HT-29 (cell line): ENCODE data around the gene HCN3. TPM values are rescaled to one million over a fixed set of nuclear protein-coding genes. Genes with fewer than 3 reads are reported as not detected.
"Not testable (repeated sequence)": the region's sequence is repeated elsewhere in the genome, so short reads cannot be mapped to it uniquely, and the experiment has no call there.

Source experiments
- DNase-seq: peaks from one replicate; pipeline ENCODE4 v3.0.0-alpha.2; 2015; ENCODE audit warnings: low spot score
- total RNA-seq: library from RNA; depleted of rRNA; stranded (reverse); fragments of >200 nt; shearing (Covaris generic); gene quantifications from 2 replicates; pipeline ENCODE4 v1.2.3, GENCODE V29; 2014; rRNA removed

The HCN3 gene
- total RNA-seq, result 4.3 and 6.4 TPM in 2 replicates

DNA sequence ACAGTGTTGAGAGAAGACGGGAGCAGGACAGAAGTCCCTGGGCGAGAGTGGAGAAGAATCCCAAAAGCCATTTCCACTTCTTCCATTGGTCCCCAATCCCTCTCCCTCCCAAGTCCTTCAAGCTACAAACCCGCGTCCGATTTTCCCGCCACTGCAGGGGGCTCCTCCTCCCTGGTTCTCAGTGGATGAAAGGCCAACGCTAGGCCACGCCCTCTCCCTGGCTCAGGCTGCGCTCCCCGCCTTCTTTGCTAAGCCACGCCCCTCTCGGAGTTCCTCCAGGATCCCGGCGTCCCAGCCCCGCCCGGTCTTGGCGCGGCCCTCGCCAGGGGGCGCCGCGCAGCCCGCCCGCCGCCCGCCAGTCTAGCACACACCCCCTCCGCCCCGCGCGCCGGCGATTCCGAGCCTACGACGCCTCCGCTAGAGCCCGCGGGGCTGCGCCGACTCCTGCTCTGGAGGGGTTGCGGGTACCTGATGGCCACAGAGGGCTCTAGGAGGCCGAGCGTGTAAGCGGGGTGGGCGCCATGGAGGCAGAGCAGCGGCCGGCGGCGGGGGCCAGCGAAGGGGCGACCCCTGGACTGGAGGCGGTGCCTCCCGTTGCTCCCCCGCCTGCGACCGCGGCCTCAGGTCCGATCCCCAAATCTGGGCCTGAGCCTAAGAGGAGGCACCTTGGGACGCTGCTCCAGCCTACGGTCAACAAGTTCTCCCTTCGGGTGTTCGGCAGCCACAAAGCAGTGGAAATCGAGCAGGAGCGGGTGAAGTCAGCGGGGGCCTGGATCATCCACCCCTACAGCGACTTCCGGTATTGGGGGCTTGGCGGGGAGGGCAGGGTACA lies at the start of gene HCN3:
Gene HCN3, plus strand, starts transcription at position 394 of the 832 bp plus-strand sequence. Its CDS starts 128 bp downstream, at position 522.
- peak; percentile 98 for DNase-seq

- no peak for DNase-seq
These were observed 49.2 kb upstream of the HCN3 start for GRCh38 chr1:155228096-155228427.

DNA sequence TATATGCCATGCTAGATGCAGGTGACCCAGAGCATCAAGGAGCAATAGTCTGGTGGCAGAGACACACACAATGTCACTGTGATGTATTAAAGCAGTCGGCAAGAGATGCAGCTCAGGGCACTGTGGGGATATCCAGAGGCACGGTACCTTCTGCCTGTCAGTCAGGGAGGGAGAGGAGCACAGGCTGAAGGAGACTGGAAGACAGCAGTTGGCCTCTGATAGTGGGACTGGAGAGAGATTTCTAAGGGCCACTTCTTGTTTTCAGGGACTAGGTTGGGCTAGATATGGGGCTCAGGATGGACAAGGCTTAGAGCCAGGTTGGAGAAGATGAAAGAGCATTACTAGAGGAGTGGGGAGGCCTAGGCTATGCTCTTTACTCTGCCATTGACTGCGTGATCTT lies 46.0 kb upstream of the HCN3 start:
- DNase-seq, result not testable (repeated sequence)

GRCh38 chr1:155232001-155232978 lies 45.0 kb upstream of the HCN3 start:
- not testable (repeated sequence) for DNase-seq

GRCh38 chr1:155233502-155233901 lies 43.8 kb upstream of the HCN3 start:
- DNase-seq, result not testable (repeated sequence)

DNA sequence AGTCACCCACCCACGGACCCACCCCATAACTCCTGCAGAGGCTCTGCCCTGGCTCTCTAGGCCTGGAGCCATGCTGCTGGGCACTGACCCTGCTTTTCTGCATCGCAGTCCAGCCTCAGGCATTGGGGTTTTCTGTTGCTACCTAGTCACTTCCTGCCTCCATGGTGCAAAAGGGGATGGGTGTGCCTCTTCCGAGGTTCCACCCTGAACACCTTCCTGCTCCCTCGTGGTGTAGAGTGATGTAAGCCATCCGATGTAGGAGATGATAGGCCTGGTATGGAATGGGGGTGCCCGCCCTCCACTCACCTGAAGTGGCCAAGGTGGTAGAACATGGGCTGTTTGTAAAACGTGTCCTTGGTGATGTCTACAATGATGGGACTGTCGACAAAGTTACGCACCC lies 41.9 kb upstream of the HCN3 start:
- not testable (repeated sequence) for DNase-seq

DNA sequence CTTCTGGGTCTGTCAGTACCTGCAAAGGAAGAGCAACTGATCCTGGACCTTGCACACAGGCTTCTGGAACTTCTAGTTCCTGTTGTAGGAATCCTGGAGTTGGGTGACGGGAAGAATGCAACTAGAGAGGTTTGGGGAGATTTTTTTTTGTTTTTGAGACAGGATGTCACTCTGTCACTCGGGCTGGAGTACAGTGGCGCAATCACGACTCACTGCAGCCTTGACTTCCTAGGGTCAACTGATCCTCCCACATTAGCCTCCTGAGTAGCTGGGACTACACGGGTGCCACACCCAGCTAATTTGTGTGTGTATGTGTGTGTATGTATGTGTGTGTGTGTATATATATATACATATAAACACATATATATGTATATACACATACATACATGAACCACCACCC lies 40.8 kb upstream of the HCN3 start:
- no peak for DNase-seq

- DNase-seq, result peak; percentile 82
These were observed 36.1 kb upstream of the HCN3 start for GRCh38 chr1:155241069-155241679.

- DNase-seq, result no peak
These were observed 35.4 kb upstream of the HCN3 start for GRCh38 chr1:155241841-155242264.

- DNase-seq, result no peak
These were observed 34.4 kb upstream of the HCN3 start for GRCh38 chr1:155242805-155243358.

GRCh38 chr1:155244368-155245162 lies 32.7 kb upstream of the HCN3 start:
- peak; percentile 92 for DNase-seq

DNA sequence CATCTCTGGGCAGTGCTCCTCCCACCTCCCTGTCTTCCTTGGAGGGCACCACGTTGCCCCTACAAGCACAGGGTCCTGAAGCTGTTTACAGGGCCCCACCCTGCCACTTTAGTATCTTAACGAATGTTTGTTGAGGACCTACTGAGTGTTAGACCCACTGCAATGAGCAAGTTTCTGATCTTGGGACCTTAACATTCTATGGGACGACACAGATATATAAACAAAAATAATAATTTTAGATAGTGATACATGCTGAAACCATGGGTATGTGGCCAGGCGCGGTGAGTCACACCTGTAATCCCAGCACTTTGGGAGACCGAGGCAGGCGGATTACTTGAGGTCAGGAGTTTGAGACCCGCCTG lies 32.1 kb upstream of the HCN3 start:
- DNase-seq, result no peak

DNA sequence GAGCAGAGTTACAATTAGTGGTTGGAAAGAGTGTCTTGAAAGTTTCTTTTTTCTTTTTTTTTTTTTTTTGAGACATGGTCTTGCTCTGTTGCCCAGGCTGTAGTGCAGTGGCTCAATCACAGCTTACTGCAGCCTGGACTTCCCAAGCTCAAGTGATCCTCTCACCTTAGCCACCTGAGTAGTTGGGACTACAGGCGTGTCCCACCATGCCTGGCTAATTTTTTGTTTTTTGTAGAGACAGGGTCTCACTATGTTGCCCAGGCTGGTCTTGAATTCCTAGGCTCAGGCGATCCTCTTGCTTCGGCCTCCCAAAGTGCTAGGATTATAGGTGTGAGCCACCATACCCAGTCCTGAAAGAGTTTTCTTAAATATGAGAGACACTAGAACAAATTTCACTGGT lies 30.5 kb upstream of the HCN3 start:
- DNase-seq, result not testable (repeated sequence)

- no peak for DNase-seq
These were observed 29.4 kb upstream of the HCN3 start for GRCh38 chr1:155247667-155248553.

- no peak for DNase-seq
These were observed 27.0 kb upstream of the HCN3 start for GRCh38 chr1:155250246-155250632.

DNA sequence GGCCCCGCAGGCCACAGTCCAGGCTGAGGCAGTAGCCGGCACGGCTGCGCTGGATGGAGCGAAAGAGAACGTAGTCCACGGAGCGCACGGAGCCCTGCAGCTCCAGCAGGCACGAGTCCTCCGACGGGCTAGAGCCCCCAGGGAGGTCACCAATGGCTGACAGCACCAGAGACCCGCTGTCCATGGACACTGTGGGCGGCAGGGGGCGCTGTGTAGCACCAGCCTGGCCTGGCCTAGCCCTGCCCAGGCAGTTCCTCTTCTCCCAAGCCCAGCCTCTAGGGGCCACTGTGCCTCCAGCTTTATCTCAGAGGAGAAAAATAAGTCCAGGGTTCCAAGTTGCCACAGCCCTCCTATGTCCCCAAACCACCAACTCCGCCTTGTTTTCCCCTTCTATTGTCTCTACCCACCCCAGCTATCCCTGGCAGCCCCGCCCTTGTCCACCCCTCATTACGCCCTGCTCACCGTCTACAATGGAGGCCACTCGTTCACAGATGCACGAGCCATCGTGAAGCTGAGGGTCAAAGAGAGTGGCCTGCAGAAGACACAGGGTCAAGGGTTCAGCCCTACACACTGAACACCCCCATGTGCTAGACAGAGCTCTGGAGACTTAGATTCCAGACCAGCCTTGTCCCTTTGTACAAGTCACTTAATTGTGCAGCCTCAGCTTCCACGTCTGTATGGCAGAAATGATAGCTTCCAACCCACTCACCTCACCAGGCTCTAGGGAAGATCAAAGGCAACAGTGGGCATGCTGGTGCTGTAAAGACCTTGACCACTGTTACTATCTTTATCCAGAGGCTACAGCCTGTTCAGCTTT lies 26.4 kb upstream of the HCN3 start:
- peak; percentile 96 for DNase-seq

DNA sequence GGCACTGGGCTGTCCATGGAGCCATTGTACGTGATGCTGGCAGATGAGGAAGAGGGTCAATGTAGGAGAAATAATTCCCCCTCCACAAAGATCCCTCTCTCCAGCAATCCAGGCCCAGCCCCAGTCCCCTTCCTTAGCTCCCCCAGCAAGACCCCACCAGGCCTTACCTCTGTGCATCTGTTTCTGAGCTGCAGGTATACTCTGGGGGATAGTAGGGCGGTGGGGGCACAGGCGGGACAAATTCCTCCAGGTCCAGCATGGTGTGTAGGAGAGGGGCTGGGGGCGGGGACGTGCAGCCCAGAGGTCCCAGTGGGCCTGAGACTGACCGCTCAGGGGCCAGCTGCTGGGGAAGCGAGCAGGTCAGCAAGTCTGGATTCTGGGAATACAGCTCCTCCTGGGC lies 25.7 kb upstream of the HCN3 start:
- DNase-seq, result no peak

DNA sequence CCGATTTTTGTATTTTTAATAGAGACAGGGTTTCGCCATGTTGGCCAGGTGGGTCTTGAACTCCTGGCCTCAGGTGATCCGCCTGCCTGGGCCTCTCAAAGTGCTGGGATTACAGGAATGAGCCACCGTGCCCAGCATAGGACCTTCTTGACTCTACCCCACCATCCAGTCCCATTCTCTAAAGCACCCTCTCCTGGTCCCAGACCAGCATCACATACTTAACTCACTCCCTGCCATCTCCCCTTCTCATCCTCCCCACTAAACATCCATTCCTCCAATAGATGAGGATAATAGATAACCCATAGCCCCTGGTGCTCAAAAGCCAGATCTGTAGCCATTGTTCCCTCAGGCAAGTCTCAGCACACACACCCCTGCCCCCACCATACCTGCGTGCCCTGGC lies 24.1 kb upstream of the HCN3 start:
- no peak for DNase-seq

- DNase-seq, result no peak
These were observed 23.5 kb upstream of the HCN3 start for GRCh38 chr1:155253797-155254196.
